Sigmoid colon (tissue), 7 donors: ENCODE data around the gene PLEKHA7. TPM values are rescaled to one million over a fixed set of nuclear protein-coding genes. Genes with fewer than 3 reads are reported as not detected.

Experiments used
- DNase-seq: peaks from one replicate; pipeline ENCODE4 v3.0.0-alpha.2; 2019
- H3K27ac ChIP-seq, 4 donors: fragments of 200-600 bp; sonication (generic); one replicate each; pipeline ENCODE4 v1.5.1; 2016 to 2019; ENCODE audit warnings: mild to moderate bottlenecking in 1 of 4
- H3K27me3 ChIP-seq, 3 donors: fragments of 200-600 bp; sonication (generic); one replicate each; pipeline ENCODE4 v1.5.1; 2019; ENCODE audit warnings: mild to moderate bottlenecking in 1 of 3
- H3K36me3 ChIP-seq, 4 donors: fragments of 200-600 bp; sonication (generic); one replicate each; pipeline ENCODE4 v1.5.1; 2016 to 2019
- H3K4me1 ChIP-seq, 4 donors: fragments of 200-600 bp; sonication (generic); one replicate each; pipeline ENCODE4 v1.5.1; 2017 to 2019
- H3K4me3 ChIP-seq, 4 donors: fragments of 200-600 bp; sonication (generic); one replicate each; pipeline ENCODE4 v1.5.1; 2017 to 2019; ENCODE audit warnings: mild to moderate bottlenecking in 2 of 4, moderate library complexity in 1 of 4
- H3K9me3 ChIP-seq, 4 donors: fragments of 200-600 bp in 3 of 4; sonication (generic) in 3 of 4; one replicate each; pipeline versions ENCODE4 v1.5.1 to v1.6.1; 2013 to 2019
- EP300 ChIP-seq, 4 donors: sonication (generic); formaldehyde crosslinking; IDR thresholded peaks; one replicate each; pipeline ENCODE4 v1.6.1; 2017; ENCODE audit warnings: antibody characterized with exemption in 4 of 4
- POLR2A ChIP-seq, 2 donors: fragments of 450-650 bp; IDR thresholded peaks; one replicate each; pipeline ENCODE4 v1.6.1; 2016; ENCODE audit warnings: antibody characterized with exemption in 2 of 2, mild to moderate bottlenecking in 2 of 2, moderate library complexity in 2 of 2
- POLR2AphosphoS5 ChIP-seq, 4 donors: sonication (generic); formaldehyde crosslinking; IDR thresholded peaks; one replicate each; pipeline ENCODE4 v1.6.1; 2017; ENCODE audit warnings: antibody characterized with exemption in 4 of 4
- WGBS, 2 donors: extraction: QIAGEN DNeasy Blood & Tissue Kit; methylation state at CpG; one replicate each; pipeline ENCODE4 v1.1.7; 2013; 5-methylcytosine and 5-hydroxymethylcytosine counted together
- intact Hi-C: fragments of 100-400 bp; cut with DNase I; formaldehyde crosslinking; loops from one replicate; pipeline ENCODE4 v1.15.1; 2023
- polyA plus RNA-seq, 3 donors: library from polyadenylated mRNA; stranded (reverse); fragments of 200-250 nt; gene quantifications; one replicate each; pipeline ENCODE4 v1.2.3, GENCODE V29; 2013
- total RNA-seq, 4 donors: library from RNA; depleted of rRNA; stranded (reverse); fragments of >200 nt; gene quantifications; one replicate each; pipeline ENCODE4 v1.1.0, GENCODE V29; 2016
- TF ChIP-seq, protein P1 (sequence below), 4 experiments: fragments of 450-650 bp in 3 of 4; fragments of 200-600 bp in 1 of 4; IDR thresholded peaks; one replicate each; pipeline ENCODE4 v1.5.1; 2016 to 2019; ENCODE audit warnings: antibody characterized with exemption in 4 of 4, mild to moderate bottlenecking in 3 of 4, moderate library complexity in 2 of 4
- donor health status: healthy with polysubstance abuse.
- donor health status: Bipolar disorder and iron deficiency.
- donor health status: healthy.

PLEKHA7 gene
- total and polyA plus RNA-seq, 7 donors: 2.9 to 45.3 (median 10.2) TPM

DNA sequence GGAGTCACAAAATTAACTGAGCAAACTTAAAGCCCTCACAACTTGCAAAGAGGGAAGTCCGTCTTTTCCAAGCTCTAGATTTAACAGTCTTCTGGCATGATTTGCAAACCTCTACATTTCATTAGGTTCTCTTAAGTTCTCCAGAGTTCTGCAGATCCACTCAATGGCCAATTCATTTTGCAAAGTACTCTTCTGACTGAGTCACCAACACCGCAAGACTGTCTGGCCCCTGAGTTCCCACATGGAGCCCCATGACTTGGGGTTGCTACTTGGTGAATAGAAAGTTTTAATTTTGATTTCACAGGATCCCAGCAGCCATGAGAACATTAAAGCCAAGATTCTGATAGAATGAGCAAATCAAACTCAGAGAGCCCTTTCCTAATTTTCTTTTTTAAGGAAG is 134.5 kb downstream of the PLEKHA7 start:
- DNase-seq: no peak

DNA sequence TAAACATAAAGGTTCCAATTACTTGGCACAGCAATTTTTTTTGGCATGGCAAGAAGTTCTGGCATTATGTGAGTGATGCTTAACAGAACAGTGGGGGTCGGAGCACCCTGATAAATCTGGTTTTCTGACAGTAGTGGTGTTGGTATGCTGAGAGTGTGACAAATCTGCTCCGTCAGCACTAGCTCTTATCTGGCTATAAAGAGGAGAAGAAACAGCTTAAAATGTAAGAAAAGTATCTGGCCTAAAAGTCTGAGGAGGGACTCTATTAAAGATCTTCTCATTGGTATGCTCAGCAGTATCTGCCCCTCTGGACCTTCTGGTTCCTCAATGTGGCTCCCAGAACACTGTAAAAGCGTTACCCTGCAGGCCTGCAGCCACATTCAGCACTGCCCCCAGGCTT is 137.4 kb downstream of the PLEKHA7 start:
- no peak overlapping the region for H3K27ac ChIP-seq
- no peaks in the 10 kb centered on the region for H3K9me3 ChIP-seq
- TF ChIP-seq POLR2A (IDR thresholded peaks at IDR 0.05) (no peak), EP300 (IDR thresholded peaks at IDR 0.05) (no peak), POLR2AphosphoS5 (IDR thresholded peaks at IDR 0.05) (no peak)
- TF ChIP-seq, protein P1, sequence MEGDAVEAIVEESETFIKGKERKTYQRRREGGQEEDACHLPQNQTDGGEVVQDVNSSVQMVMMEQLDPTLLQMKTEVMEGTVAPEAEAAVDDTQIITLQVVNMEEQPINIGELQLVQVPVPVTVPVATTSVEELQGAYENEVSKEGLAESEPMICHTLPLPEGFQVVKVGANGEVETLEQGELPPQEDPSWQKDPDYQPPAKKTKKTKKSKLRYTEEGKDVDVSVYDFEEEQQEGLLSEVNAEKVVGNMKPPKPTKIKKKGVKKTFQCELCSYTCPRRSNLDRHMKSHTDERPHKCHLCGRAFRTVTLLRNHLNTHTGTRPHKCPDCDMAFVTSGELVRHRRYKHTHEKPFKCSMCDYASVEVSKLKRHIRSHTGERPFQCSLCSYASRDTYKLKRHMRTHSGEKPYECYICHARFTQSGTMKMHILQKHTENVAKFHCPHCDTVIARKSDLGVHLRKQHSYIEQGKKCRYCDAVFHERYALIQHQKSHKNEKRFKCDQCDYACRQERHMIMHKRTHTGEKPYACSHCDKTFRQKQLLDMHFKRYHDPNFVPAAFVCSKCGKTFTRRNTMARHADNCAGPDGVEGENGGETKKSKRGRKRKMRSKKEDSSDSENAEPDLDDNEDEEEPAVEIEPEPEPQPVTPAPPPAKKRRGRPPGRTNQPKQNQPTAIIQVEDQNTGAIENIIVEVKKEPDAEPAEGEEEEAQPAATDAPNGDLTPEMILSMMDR (IDR thresholded peaks at IDR 0.05): no peak
- intact Hi-C loops: no loop called here
- H3K36me3 ChIP-seq: no peaks in the 10 kb centered on the region
- H3K4me3 ChIP-seq: no peak overlapping the region
- DNase-seq: no peak
- peaks cover 0 to 10% (median 4%) of the 10 kb centered on the region in 4 donors for H3K4me1 ChIP-seq
- WGBS, 2 donors: 87 to 89% methylated on average over 3 of the region's 3 CpGs
- no peaks in the 10 kb centered on the region for H3K27me3 ChIP-seq

More for the DNA sequence above, 134.5 kb downstream of the PLEKHA7 start:
- no peak overlapping the region for H3K4me3 ChIP-seq
- H3K9me3 ChIP-seq: no peaks in the 10 kb centered on the region
- H3K27me3 ChIP-seq: no peaks in the 10 kb centered on the region
- WGBS, 2 donors: 93 to 95% methylated on average over 2 of the region's 2 CpGs
- intact Hi-C loops: no loop called here
- H3K4me1 ChIP-seq: peaks cover 0 to 10% (median 0%) of the 10 kb centered on the region in 4 donors
- no peaks in the 10 kb centered on the region for H3K36me3 ChIP-seq
- no peak overlapping the region for H3K27ac ChIP-seq
- TF ChIP-seq POLR2A (IDR thresholded peaks at IDR 0.05) (no peak), POLR2AphosphoS5 (IDR thresholded peaks at IDR 0.05) (no peak), EP300 (IDR thresholded peaks at IDR 0.05) (no peak)
- TF ChIP-seq, protein P1 (IDR thresholded peaks at IDR 0.05): no peak

DNA sequence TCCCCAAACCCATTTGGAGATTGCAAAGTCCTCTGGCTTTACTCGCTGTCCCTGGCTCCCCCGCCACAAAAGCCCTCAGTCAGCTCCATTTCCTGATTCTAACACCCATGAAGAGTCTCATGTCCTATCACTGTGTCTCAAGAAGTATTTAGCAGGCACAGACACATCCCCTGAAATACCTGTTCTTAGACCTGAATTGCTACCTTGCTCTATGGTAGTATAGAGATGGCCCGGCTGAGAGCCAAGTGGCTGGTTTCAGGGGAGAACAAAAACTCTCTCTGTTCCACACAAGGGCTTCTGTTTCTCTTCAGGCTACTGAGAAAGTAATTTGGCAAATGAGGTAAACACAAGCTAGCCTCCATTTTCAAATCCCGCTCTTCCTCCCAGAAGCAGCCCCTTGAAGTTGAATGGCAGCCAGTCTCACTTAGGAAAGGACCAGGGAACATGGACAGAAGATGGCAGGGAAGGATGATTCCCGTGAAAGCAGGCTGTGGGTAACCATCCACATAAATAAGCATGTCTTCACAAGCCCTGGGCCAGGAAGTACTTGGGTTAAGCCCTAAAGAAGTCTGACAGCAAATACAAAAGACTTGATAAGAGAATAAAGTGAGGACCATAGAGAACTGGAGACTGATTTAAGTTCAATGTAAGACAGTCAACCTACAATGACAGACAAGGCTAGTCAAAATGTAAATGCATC is 138.0 kb downstream of the PLEKHA7 start:
- Histone ChIP-seq H3K27ac (no peak overlapping the region), H3K4me1 (peaks cover 0 to 8% (median 2%) of the 10 kb centered on the region in 4 donors), H3K4me3 (no peak overlapping the region), H3K36me3 (no peaks in the 10 kb centered on the region), H3K27me3 (no peaks in the 10 kb centered on the region), H3K9me3 (no peaks in the 10 kb centered on the region)
- DNase-seq: no peak
- WGBS, 2 donors: 85 to 96% methylated on average over 5 of the region's 5 CpGs
- intact Hi-C loops: no loop called here
- no peak for TF ChIP-seq POLR2A (IDR thresholded peaks at IDR 0.05)
- no peak for TF ChIP-seq EP300 (IDR thresholded peaks at IDR 0.05)
- TF ChIP-seq, protein P1 (IDR thresholded peaks at IDR 0.05): no peak
- TF ChIP-seq POLR2AphosphoS5 (IDR thresholded peaks at IDR 0.05): no peak

DNA sequence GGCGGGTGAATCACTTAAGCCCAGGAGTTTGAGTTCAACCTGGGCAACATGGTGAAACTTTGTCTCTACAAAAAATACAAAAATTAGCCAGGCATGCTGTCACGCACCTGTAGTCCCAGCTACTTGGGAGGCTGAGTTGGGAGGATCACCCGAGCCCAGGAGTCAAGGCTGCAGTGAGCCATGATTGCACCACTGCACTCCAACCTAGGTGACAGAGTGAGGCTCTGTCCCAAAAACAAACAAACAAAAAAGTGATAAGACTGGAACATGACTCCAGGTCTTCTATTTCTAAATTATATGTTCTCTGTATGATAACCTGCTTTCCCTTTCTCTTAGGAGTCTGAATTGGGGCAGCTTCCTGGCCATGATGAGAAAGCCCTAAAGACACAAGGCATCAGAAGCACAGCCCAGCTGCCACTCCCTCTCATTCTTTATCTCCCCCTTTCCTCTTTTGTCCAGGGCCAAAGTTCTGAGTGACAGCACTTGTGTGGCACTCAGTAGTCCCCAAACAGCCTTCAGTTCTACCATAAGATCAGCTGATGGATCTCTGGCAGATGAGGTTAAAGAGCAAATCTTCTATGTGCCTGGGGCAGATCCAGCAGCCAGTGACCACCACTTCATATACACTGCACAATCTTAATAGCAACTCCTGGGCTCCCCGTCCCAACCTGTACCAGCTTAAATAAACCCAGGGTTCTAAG is 139.8 kb downstream of the PLEKHA7 start:
- no peak for DNase-seq
- peaks cover 0 to 8% (median 0%) of the 10 kb centered on the region in 4 donors for H3K4me1 ChIP-seq
- TF ChIP-seq, protein P1 (IDR thresholded peaks at IDR 0.05): no peak
- TF ChIP-seq POLR2AphosphoS5 (IDR thresholded peaks at IDR 0.05) (no peak), POLR2A (IDR thresholded peaks at IDR 0.05) (no peak), EP300 (IDR thresholded peaks at IDR 0.05) (no peak)
- intact Hi-C loops: no loop called here
- WGBS, 2 donors: 90 to 91% methylated on average over 4 of the region's 4 CpGs
- no peak overlapping the region for H3K4me3 ChIP-seq
- no peaks in the 10 kb centered on the region for H3K9me3 ChIP-seq
- H3K27ac ChIP-seq: no peak overlapping the region
- no peaks in the 10 kb centered on the region for H3K27me3 ChIP-seq
- peaks cover 0 to 1% (median 0%) of the 10 kb centered on the region in 4 donors for H3K36me3 ChIP-seq
